Liver (tissue), 9 donors: ENCODE measurements around the gene UNC5A. TPM values are rescaled to one million over a fixed set of nuclear protein-coding genes. Genes with fewer than 3 reads are reported as not detected.

Experiments used
- DNase-seq: peaks from one replicate; pipeline ENCODE4 v3.0.0-alpha.2; 2017; ENCODE audit warnings: low spot score
- H3K27ac ChIP-seq, 2 donors: one replicate each; pipeline ENCODE4 v1.7.0; 2013; ENCODE audit warnings: inconsistent platforms in 2 of 2, low read length in 2 of 2, control low read depth in 1 of 2, low read depth in 1 of 2, mild to moderate bottlenecking in 1 of 2
- H3K27me3 ChIP-seq, 4 donors: one replicate each; pipeline versions ENCODE4 v1.6.1 to v1.7.0; 2013; ENCODE audit warnings: low read length in 3 of 4, inconsistent platforms in 1 of 4, mild to moderate bottlenecking in 1 of 4, moderate library complexity in 1 of 4; ENCODE audit not compliant: control insufficient read depth in 4 of 4, insufficient read depth in 4 of 4
- H3K36me3 ChIP-seq, 4 donors: one replicate each; pipeline versions ENCODE4 v1.6.1 to v1.7.0; 2013; ENCODE audit warnings: low read length in 3 of 4, mild to moderate bottlenecking in 3 of 4, low read depth in 1 of 4, moderate library complexity in 1 of 4; ENCODE audit not compliant: control insufficient read depth in 4 of 4, insufficient read depth in 3 of 4
- H3K4me1 ChIP-seq, 4 donors: one replicate each; pipeline versions ENCODE4 v1.6.1 to v1.7.0; 2013; ENCODE audit warnings: low read length in 3 of 4, mild to moderate bottlenecking in 3 of 4, moderate library complexity in 1 of 4; ENCODE audit not compliant: control insufficient read depth in 4 of 4, insufficient read depth in 4 of 4
- H3K4me3 ChIP-seq, 3 donors: one replicate each; pipeline versions ENCODE4 v1.6.1 to v1.7.0; 2013; ENCODE audit warnings: low read length in 3 of 3, control low read depth in 1 of 3, low read depth in 1 of 3, mild to moderate bottlenecking in 1 of 3
- H3K9ac ChIP-seq, 2 donors: one replicate each; pipeline ENCODE4 v1.7.0; 2013; ENCODE audit warnings: low read length in 2 of 2, mild to moderate bottlenecking in 2 of 2, moderate library complexity in 2 of 2, control low read depth in 1 of 2, low read depth in 1 of 2
- H3K9me3 ChIP-seq, 4 donors: one replicate each; pipeline versions ENCODE4 v1.6.1 to v1.7.0; 2013; ENCODE audit warnings: low read length in 3 of 4; ENCODE audit not compliant: control insufficient read depth in 4 of 4
- CTCF ChIP-seq: fragments of 150-350 bp; IDR thresholded peaks from 2 replicates; pipeline ENCODE4 v1.5.1; 2017; ENCODE audit warnings: improper control_type of control experiment, low read depth, low read length; ENCODE audit not compliant: missing input control
- EGR1 ChIP-seq, 2 donors: IDR thresholded peaks; 2 replicates each; pipeline ENCODE4 v1.6.1; 2016 to 2018; ENCODE audit warnings: antibody characterized with exemption in 2 of 2, low read depth in 2 of 2
- FOXA2 ChIP-seq: IDR thresholded peaks from 2 replicates; pipeline ENCODE4 v1.6.1; 2016; ENCODE audit warnings: antibody characterized with exemption
- GABPA ChIP-seq, 2 donors: IDR thresholded peaks in 1 of 2; conservative IDR thresholded peaks in 1 of 2; 2 replicates each; pipeline ENCODE4 v1.6.1; 2016; ENCODE audit warnings: antibody characterized with exemption in 2 of 2, mild to moderate bottlenecking in 1 of 2, moderate library complexity in 1 of 2
- HNF4A ChIP-seq, 2 donors: conservative IDR thresholded peaks; 2 replicates each; pipeline ENCODE4 v1.6.1; 2016; ENCODE audit warnings: antibody characterized with exemption in 2 of 2, mild to moderate bottlenecking in 2 of 2
- HNF4G ChIP-seq: IDR thresholded peaks from 2 replicates; pipeline ENCODE4 v1.6.1; 2016; ENCODE audit warnings: antibody characterized with exemption
- MAX ChIP-seq: IDR thresholded peaks from 2 replicates; pipeline ENCODE4 v1.6.1; 2016; ENCODE audit warnings: antibody characterized with exemption
- NR2F2 ChIP-seq: IDR thresholded peaks from 2 replicates; pipeline ENCODE4 v1.6.1; 2016; ENCODE audit warnings: antibody characterized with exemption
- RXRA ChIP-seq, 2 donors: IDR thresholded peaks; 2 replicates each; pipeline ENCODE4 v1.6.1; 2017 to 2018; ENCODE audit warnings: antibody characterized with exemption in 2 of 2, mild to moderate bottlenecking in 1 of 2
- TAF1 ChIP-seq: conservative IDR thresholded peaks from 2 replicates; pipeline ENCODE4 v1.6.1; 2016; ENCODE audit warnings: antibody characterized with exemption, mild to moderate bottlenecking
- ZBTB33 ChIP-seq: IDR thresholded peaks from 2 replicates; pipeline ENCODE4 v1.6.1; 2016; ENCODE audit warnings: antibody characterized with exemption
- WGBS: extraction: QIAGEN DNeasy Blood & Tissue Kit; methylation state at CpG from one replicate; pipeline ENCODE4 v1.1.7; 2013; 5-methylcytosine and 5-hydroxymethylcytosine counted together
- polyA plus RNA-seq, 2 donors: library from polyadenylated mRNA; stranded (reverse) in 1 of 2; unstranded in 1 of 2; fragments of 200-250 nt in 1 of 2; fragments of >200 nt in 1 of 2; fragmentation: Nextera tagmentation in 1 of 2; extraction: Ambion mirVana in 1 of 2; gene quantifications; one replicate each; pipeline versions ENCODE4 v1.2.1 to v1.2.3, GENCODE V29; 2013 to 2015
- total RNA-seq, 2 donors: library from RNA; depleted of rRNA; stranded (reverse); fragments of >200 nt; gene quantifications; one replicate each; pipeline ENCODE4 v1.2.3, GENCODE V29; 2014
- TF ChIP-seq, protein P1 (sequence below): IDR thresholded peaks from 2 replicates; pipeline ENCODE4 v1.6.1; 2016; ENCODE audit warnings: antibody characterized with exemption
- TF ChIP-seq, protein P2 (sequence below): IDR thresholded peaks from 2 replicates; pipeline ENCODE4 v1.6.1; 2016; ENCODE audit warnings: antibody characterized with exemption, mild to moderate bottlenecking
- donor health status: healthy.
- donor health status: healthy.
- donor health status: healthy.
- donor health status: healthy.
- donor health status: healthy.

UNC5A gene
- total and polyA plus RNA-seq, 4 donors = under 0.01 to 0.07 (median 0.03) TPM; not detected in 1

DNA sequence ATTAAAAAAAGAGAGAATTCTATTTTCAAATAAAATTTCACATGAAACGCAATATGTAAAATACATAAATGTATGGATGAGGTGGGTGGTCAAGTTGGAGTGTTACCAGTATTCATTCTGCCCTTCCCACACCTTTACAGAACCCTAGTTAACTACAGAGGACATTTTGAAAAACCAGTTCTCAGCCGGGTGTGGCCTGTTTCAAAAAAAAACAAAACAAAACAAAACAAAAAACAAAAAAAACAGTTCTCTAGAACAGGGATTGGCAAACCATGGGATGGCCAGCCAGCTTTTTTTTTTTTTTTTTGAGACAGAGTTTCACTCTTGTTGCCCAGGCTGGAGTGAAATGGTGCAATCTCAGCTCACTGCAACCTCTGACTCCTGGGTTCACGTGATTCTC, 117.2 kb downstream of the UNC5A start:
- Histone ChIP-seq H3K4me1 (peaks cover 0 to 2% (median 0%) of the 10 kb centered on the region in 4 donors), H3K4me3 (no peak overlapping the region), H3K27ac (no peak overlapping the region), H3K9me3 (no peaks in the 10 kb centered on the region), H3K9ac (no peak overlapping the region), H3K27me3 (no peaks in the 10 kb centered on the region), H3K36me3 (peaks cover 0 to 15% (median 2%) of the 10 kb centered on the region in 4 donors)
- TF ChIP-seq, protein P1, sequence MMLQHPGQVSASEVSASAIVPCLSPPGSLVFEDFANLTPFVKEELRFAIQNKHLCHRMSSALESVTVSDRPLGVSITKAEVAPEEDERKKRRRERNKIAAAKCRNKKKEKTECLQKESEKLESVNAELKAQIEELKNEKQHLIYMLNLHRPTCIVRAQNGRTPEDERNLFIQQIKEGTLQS = no peak
- no peak for TF ChIP-seq HNF4A (conservative IDR thresholded peaks at IDR 0.05)
- TF ChIP-seq TAF1 = no peak
- no peak for TF ChIP-seq GABPA (IDR thresholded peaks at IDR 0.05 in 1 of 2, conservative IDR thresholded peaks at IDR 0.05 in 1 of 2)
- no peak for TF ChIP-seq HNF4G
- no peak for TF ChIP-seq EGR1 (IDR thresholded peaks at IDR 0.05; ENCODE audit: low read depth in 2 of 2)
- TF ChIP-seq CTCF = no peak
- TF ChIP-seq, protein P2, sequence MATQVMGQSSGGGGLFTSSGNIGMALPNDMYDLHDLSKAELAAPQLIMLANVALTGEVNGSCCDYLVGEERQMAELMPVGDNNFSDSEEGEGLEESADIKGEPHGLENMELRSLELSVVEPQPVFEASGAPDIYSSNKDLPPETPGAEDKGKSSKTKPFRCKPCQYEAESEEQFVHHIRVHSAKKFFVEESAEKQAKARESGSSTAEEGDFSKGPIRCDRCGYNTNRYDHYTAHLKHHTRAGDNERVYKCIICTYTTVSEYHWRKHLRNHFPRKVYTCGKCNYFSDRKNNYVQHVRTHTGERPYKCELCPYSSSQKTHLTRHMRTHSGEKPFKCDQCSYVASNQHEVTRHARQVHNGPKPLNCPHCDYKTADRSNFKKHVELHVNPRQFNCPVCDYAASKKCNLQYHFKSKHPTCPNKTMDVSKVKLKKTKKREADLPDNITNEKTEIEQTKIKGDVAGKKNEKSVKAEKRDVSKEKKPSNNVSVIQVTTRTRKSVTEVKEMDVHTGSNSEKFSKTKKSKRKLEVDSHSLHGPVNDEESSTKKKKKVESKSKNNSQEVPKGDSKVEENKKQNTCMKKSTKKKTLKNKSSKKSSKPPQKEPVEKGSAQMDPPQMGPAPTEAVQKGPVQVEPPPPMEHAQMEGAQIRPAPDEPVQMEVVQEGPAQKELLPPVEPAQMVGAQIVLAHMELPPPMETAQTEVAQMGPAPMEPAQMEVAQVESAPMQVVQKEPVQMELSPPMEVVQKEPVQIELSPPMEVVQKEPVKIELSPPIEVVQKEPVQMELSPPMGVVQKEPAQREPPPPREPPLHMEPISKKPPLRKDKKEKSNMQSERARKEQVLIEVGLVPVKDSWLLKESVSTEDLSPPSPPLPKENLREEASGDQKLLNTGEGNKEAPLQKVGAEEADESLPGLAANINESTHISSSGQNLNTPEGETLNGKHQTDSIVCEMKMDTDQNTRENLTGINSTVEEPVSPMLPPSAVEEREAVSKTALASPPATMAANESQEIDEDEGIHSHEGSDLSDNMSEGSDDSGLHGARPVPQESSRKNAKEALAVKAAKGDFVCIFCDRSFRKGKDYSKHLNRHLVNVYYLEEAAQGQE = no peak
- TF ChIP-seq ZBTB33 = no peak
- TF ChIP-seq FOXA2 = no peak
- TF ChIP-seq MAX = no peak
- 88% methylated on average over 3 of the region's 3 CpGs for WGBS
- DNase-seq = no peak

DNA sequence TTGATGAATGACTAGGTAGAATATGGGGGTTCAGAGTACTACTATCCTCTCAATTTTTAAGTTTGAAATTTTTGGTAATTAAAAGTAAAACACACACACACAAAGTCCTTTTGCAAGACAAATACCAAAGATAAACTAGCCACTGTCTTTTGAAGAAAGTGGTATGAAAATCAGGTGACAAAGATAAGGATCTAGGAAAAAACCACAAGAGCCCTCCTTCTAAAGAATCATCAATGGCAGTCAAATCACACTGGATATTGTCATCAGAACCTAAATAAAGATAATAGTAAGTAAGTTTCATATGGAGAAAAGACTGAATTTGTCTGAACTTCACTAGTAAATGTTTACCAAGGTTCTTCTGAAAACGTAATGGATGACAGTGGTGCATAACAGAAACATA, 119.3 kb downstream of the UNC5A start:
- H3K36me3 ChIP-seq = peaks cover 2 to 15% (median 6%) of the 10 kb centered on the region in 4 donors
- no peak overlapping the region for H3K4me3 ChIP-seq
- no peaks in the 10 kb centered on the region for H3K27me3 ChIP-seq
- DNase-seq = no peak
- H3K9me3 ChIP-seq = no peaks in the 10 kb centered on the region
- 93% methylated on average over 1 of the region's 1 CpG for whole genome bisulfite sequencing
- peaks cover 0 to 1% (median 0%) of the 10 kb centered on the region in 4 donors for H3K4me1 ChIP-seq
- H3K27ac ChIP-seq = no peak overlapping the region
- TF ChIP-seq GABPA (IDR thresholded peaks at IDR 0.05 in 1 of 2, conservative IDR thresholded peaks at IDR 0.05 in 1 of 2) = no peak
- TF ChIP-seq ZBTB33 = no peak
- no peak for TF ChIP-seq RXRA (IDR thresholded peaks at IDR 0.05)
- no peak for TF ChIP-seq NR2F2
- TF ChIP-seq, protein P1 = no peak
- no peak for TF ChIP-seq EGR1 (IDR thresholded peaks at IDR 0.05; ENCODE audit: low read depth in 2 of 2)
- no peak for TF ChIP-seq FOXA2
- no peak overlapping the region for H3K9ac ChIP-seq
